ENCODE results near the gene ACVR2B.

Gene ACVR2B

GRCh38 chr3:38532529-38532928 lies 78.8 kb downstream of the ACVR2B start:
- no peak for DNase-seq (ENCODE audit: low read depth, low spot score)
- Histone ChIP-seq H3K27me3 (ENCODE audit: control insufficient read depth, insufficient read depth, low read length) (no peaks in the 10 kb centered on the region; the same call in 1 of the 2 replicates), H3K27ac (ENCODE audit: low read length) (no peak overlapping the region), H3K36me3 (ENCODE audit: control insufficient read depth, insufficient read depth, low read length) (no peaks in the 10 kb centered on the region), H3K4me3 (ENCODE audit: low read length) (no peak overlapping the region), H3K4me1 (ENCODE audit: control insufficient read depth, insufficient read depth, low read length) (peaks cover 7% of the 10 kb centered on the region), H3K9me3 (ENCODE audit: control insufficient read depth, insufficient read depth, low read length) (no peaks in the 10 kb centered on the region)
- WGBS (ENCODE audit: insufficient coverage, insufficient read length), result no CpG with 5 or more reads among the region's 3 CpGs

GRCh38 chr3:38533285-38533976 lies 79.7 kb downstream of the ACVR2B start:
- no CpG with 5 or more reads among the region's 13 CpGs for WGBS (ENCODE audit: insufficient coverage, insufficient read length)
- DNase-seq (ENCODE audit: low read depth, low spot score), result no peak
- no peaks in the 10 kb centered on the region for H3K36me3 ChIP-seq (ENCODE audit: control insufficient read depth, insufficient read depth, low read length)
- H3K4me1 ChIP-seq (ENCODE audit: control insufficient read depth, insufficient read depth, low read length), result peaks cover 7% of the 10 kb centered on the region
- no peaks in the 10 kb centered on the region for H3K27me3 ChIP-seq (ENCODE audit: control insufficient read depth, insufficient read depth, low read length)
- H3K27ac ChIP-seq (ENCODE audit: low read length), result no peak overlapping the region
- no peaks in the 10 kb centered on the region for H3K9me3 ChIP-seq (ENCODE audit: control insufficient read depth, insufficient read depth, low read length)
- no peak overlapping the region for H3K4me3 ChIP-seq (ENCODE audit: low read length)

- no peaks in the 10 kb centered on the region for H3K9me3 ChIP-seq (ENCODE audit: control insufficient read depth, insufficient read depth, low read length)
- peaks cover 7% of the 10 kb centered on the region for H3K4me1 ChIP-seq (ENCODE audit: control insufficient read depth, insufficient read depth, low read length)
- WGBS (ENCODE audit: insufficient coverage, insufficient read length), result no CpG with 5 or more reads among the region's 2 CpGs
- H3K27me3 ChIP-seq (ENCODE audit: control insufficient read depth, insufficient read depth, low read length), result no peaks in the 10 kb centered on the region
- no peak overlapping the region for H3K27ac ChIP-seq (ENCODE audit: low read length)
- no peaks in the 10 kb centered on the region for H3K36me3 ChIP-seq (ENCODE audit: control insufficient read depth, insufficient read depth, low read length)
- no peak for DNase-seq (ENCODE audit: low read depth, low spot score)
- no peak overlapping the region for H3K4me3 ChIP-seq (ENCODE audit: low read length)
These were observed 80.5 kb downstream of the ACVR2B start for GRCh38 chr3:38534180-38534579.

GRCh38 chr3:38534604-38535003 lies 80.9 kb downstream of the ACVR2B start:
- Histone ChIP-seq H3K4me1 (ENCODE audit: control insufficient read depth, insufficient read depth, low read length) (peaks cover 7% of the 10 kb centered on the region), H3K9me3 (ENCODE audit: control insufficient read depth, insufficient read depth, low read length) (no peaks in the 10 kb centered on the region), H3K27ac (ENCODE audit: low read length) (no peak overlapping the region), H3K4me3 (ENCODE audit: low read length) (no peak overlapping the region), H3K27me3 (ENCODE audit: control insufficient read depth, insufficient read depth, low read length) (no peaks in the 10 kb centered on the region), H3K36me3 (ENCODE audit: control insufficient read depth, insufficient read depth, low read length) (no peaks in the 10 kb centered on the region)
- DNase-seq (ENCODE audit: low read depth, low spot score), result no peak
- no CpG with 5 or more reads among the region's 7 CpGs for WGBS (ENCODE audit: insufficient coverage, insufficient read length)

GRCh38 chr3:38536671-38537070 lies 83.0 kb downstream of the ACVR2B start:
- WGBS (ENCODE audit: insufficient coverage, insufficient read length), result no CpG with 5 or more reads among the region's 3 CpGs
- no peaks in the 10 kb centered on the region for H3K36me3 ChIP-seq (ENCODE audit: control insufficient read depth, insufficient read depth, low read length)
- no peak for DNase-seq (ENCODE audit: low read depth, low spot score)
- no peak overlapping the region for H3K4me3 ChIP-seq (ENCODE audit: low read length)
- H3K4me1 ChIP-seq (ENCODE audit: control insufficient read depth, insufficient read depth, low read length), result peaks cover 7% of the 10 kb centered on the region
- H3K9me3 ChIP-seq (ENCODE audit: control insufficient read depth, insufficient read depth, low read length), result no peaks in the 10 kb centered on the region
- no peak overlapping the region for H3K27ac ChIP-seq (ENCODE audit: low read length)
- no peaks in the 10 kb centered on the region for H3K27me3 ChIP-seq (ENCODE audit: control insufficient read depth, insufficient read depth, low read length)

GRCh38 chr3:38538773-38539353 lies 85.2 kb downstream of the ACVR2B start:
- no CpG with 5 or more reads among the region's 8 CpGs for WGBS (ENCODE audit: insufficient coverage, insufficient read length)
- H3K27me3 ChIP-seq (ENCODE audit: control insufficient read depth, insufficient read depth, low read length), result no peaks in the 10 kb centered on the region
- H3K4me3 ChIP-seq (ENCODE audit: low read length), result no peak overlapping the region
- no peaks in the 10 kb centered on the region for H3K9me3 ChIP-seq (ENCODE audit: control insufficient read depth, insufficient read depth, low read length)
- no peak for DNase-seq (ENCODE audit: low read depth, low spot score)
- H3K27ac ChIP-seq (ENCODE audit: low read length), result no peak overlapping the region
- H3K4me1 ChIP-seq (ENCODE audit: control insufficient read depth, insufficient read depth, low read length), result peaks cover 2% of the 10 kb centered on the region
- H3K36me3 ChIP-seq (ENCODE audit: control insufficient read depth, insufficient read depth, low read length), result no peaks in the 10 kb centered on the region

GRCh38 chr3:38541806-38542205 lies 88.1 kb downstream of the ACVR2B start:
- peaks cover 2% of the 10 kb centered on the region for H3K4me1 ChIP-seq (ENCODE audit: control insufficient read depth, insufficient read depth, low read length)
- no peak overlapping the region for H3K4me3 ChIP-seq (ENCODE audit: low read length)
- no peaks in the 10 kb centered on the region for H3K27me3 ChIP-seq (ENCODE audit: control insufficient read depth, insufficient read depth, low read length)
- H3K9me3 ChIP-seq (ENCODE audit: control insufficient read depth, insufficient read depth, low read length), result no peaks in the 10 kb centered on the region
- no peak for DNase-seq (ENCODE audit: low read depth, low spot score)
- no peak overlapping the region for H3K27ac ChIP-seq (ENCODE audit: low read length)
- no CpG with 5 or more reads among the region's 9 CpGs for whole genome bisulfite sequencing (ENCODE audit: insufficient coverage, insufficient read length)
- H3K36me3 ChIP-seq (ENCODE audit: control insufficient read depth, insufficient read depth, low read length), result no peaks in the 10 kb centered on the region

All from iPS DF 6.9 (cell line).